HG02970 (cell line): ENCODE results near the gene BCAS1.

ENCODE experiments used
- ATAC-seq: cut with Tn5 transposase; IDR thresholded peaks from one replicate; pipeline ENCODE4 v1.9.1; 2021; ENCODE audit warnings: mild to moderate bottlenecking, moderate library complexity, moderate number of reproducible peaks; ENCODE audit not compliant: unreplicated experiment, low FRiP score

Gene BCAS1

DNA sequence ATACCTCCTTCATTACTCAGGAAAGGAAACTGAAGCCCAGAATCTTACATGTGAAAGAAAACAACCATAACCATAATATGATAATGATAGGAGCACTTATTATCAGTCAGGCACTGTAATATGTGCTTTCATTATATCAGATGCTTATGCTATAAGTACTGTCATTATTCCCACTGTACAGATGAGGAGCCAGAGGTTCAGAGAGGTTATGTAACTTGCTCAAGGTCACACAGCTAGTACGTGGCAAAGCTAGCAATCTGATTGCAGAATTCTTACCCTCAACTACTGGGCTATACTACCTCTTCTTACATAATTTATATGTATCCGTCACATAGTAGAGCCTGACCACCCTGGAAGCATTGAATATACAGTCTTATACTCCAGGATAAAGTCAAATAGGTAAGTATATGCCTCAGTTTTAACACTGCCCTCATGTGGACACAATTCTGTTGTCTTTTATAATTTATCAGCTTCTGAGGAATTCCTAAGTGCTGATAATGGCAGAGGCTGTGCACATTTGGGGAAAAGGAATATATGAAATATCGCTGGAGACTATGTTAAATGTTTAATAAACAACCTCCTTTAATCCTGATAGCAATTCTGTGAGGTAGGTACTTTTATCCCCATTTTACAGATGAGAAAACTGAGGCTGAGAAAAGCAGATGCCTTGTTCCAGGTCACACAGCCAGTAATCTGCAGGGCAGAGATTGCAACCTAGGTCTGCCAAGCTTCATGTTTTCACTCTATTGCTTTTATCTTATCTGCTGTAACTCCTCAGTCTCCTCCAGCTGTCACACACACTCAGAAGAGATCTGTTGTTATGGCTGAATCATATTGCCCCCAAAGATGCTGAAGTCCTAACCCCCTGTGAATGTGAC lies 13.4 kb downstream of the BCAS1 start:
- no peak for ATAC-seq

DNA sequence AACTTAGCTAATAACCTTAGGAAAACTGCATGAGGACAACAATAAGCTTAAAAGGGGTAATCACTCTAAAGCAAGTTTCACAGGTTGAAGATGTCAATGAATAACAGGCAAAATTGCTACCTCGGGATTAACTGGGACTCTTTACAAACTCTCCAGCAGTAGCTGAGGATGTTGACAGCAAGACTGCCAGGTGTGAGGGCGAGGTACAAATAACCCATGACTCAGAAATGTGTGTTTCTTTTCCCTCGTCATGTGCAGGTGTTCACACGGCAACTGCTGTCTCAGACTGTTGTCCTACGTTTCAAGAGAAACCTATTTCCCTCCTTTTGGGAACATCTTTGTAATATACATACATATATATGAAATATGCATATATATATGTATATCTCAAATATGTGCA lies 15.9 kb downstream of the BCAS1 start:
- no peak for ATAC-seq

DNA sequence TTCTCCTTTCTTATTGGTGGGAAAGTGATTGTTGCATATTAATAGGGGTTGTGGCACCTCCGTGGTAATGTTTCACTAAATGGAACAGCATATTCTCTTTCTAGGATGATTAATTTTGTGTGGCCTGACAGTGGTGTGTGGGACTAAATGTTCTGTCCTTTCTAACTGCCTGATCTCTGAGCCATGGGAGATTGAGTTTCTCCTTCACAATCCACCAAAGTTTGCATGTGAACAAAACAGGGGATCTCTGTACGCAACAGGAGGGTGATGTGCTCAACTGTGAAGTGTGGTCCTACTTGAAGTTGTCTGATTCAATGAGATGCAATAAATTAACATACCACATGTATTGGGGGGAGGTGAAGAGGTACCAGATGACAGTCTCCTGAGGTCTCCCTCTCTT lies 19.3 kb downstream of the BCAS1 start:
- ATAC-seq = no peak

DNA sequence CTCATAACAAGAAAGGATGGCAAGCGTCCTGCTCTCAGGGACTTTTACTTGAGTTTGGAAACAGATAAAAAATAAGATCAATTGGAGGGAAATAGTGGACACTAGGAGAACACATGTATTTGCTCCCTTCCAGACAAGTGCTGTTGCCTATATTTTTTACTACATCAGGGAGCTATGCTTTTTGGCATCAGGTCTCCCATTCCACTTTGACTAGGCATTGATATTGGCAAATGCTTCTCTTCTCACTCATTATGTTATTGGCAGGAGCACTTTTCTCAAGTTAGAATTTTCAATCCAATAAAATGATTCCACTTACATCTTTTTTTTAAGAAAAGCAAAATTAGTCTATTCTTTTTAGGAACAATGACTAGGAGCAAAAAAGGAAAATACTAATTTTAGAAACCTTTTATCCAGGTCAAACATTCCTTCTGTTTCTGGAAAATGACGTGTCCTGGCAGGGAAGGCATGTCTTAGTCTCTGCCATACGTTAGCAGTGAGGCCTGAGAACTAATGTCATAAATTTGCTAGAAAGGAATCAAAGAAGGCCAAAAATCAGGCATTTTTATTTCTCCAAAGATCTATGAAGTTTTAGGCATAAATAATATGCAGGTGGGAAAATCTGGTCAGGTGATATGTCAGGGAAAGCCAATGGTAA lies 21.4 kb downstream of the BCAS1 start:
- no peak for ATAC-seq

DNA sequence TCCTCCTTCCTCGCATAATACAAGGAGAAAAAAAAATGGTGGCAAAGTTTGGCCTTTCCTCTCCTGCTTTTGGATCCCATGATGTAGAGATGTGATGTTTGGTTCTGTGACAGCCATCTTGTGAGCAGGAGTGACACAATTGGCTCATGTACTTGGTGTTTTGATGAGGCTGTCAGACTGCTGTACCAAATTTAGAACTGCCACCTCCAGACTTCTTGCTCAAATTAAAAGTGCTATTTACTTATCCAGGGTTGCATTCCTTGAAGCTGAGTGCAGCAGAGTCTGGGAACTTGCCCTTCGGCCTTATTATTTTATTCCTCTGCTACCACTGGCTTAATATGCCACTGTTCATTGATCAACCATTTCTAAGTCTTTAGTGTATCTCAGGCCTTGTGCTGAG lies 21.9 kb downstream of the BCAS1 start:
- ATAC-seq = no peak

DNA sequence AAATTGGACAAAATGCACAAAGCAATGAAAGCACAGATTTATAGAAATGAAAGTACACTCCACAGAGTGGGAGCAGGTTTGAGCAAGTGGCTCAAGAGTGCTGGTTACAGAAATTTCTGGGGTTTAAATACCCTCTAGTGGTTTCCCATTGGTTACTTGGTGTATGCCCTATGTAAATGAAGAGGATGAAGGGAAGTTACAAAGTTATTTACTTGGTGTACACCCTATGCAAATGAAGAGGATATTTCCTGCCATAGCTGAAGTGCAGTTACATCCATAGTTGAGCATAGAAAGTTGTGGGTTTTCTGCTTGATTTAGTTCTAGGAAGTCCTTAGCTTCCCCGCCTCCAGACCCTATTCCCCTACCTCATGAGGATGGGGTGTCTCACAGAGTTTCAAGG lies 22.7 kb downstream of the BCAS1 start:
- ATAC-seq = no peak

DNA sequence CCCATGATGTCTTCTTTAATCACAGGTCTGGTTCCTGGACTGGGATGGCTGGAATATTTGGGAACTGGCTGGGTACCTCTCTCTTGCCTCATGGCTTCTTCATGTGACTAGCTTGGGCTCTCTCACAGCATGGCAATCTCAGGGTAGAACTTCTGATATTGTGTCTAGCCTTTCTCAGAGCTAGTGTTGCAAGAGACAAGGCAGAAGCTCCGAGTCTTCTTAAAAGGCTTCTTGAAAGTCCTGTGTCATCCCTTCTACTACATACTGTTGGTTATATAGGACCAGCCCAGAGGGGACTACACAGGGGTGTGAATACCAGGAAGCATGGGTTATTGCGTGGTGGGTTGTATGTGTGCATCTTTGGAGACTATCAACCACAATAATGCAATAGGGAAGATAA lies 23.3 kb downstream of the BCAS1 start:
- no peak for ATAC-seq

DNA sequence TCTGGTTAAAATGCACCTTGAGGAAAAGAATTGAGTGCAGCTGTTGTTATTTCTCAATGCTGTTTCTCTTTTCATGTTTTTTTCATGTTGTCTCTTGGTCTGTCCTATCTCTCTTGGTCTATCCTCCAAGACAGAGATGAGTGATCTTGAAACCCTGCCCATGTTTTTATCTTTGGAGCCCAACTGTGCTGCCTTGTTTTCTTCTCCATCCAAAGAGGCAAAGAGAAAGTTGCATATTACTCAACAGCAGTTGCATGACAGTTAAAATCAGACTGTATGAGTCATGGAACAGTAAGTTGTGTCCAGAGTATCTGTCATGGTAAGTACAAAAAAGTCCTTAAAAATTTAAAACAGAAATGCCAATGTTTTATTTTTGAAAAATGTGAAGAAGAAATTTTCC lies 26.2 kb downstream of the BCAS1 start:
- no peak for ATAC-seq

DNA sequence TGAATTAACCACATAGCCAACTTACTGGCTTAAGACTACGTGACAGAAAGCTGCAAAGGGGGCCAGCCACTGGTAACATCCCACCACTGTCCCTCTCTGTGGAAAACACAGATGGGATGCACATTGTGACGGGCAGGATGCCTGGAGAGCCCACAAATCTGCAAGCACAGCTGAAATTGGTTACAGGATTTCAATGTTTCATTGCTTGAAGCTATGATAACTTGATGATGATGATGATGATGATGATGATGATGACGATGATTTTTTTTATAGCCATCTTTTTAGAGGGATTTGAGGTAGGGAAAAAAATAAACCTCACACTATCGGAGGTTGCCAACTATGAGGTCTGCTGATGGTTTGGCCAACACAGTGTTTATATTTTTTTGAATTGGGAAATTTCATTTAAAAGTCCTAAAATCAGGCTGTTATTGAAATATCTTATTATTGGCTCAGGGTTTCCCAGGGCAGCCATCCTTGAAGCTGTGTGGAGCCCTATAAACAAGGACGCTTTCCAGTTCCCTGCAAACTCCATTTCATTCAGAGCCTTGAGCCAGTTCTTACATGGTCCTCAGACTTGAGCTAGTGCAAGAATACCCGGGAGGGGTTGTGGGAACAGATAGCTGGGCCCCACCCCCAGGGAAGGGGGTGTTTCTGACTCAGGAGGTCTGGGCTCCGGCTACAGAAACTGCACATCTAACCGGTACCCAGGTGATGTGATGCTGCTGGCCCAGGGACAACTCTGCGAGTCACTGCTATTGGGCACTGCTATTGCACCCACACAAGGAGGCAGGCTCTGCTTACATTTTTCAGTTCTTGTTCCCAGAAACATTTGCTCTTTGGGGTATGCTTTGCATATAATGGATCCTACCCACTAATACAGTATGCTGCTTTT lies 27.1 kb downstream of the BCAS1 start:
- ATAC-seq = no peak

DNA sequence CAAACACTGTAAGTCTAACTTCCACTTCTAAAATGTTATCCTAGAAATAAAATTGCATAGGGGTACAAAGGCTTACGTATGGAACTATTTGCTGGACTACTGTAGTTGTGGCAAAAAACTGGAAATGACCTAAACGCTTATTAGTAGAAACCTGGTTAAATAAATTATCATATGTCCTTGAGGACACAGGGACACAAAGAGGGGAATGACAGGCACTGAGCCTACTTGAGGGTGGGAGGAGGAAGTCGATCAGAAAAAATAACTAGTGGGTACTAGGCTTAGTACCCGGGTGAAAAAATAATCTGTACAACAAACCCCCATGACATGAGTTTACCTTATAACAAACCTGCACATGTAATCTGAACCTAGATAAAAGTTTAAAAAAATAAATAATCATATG lies 28.4 kb downstream of the BCAS1 start:
- ATAC-seq = no peak

DNA sequence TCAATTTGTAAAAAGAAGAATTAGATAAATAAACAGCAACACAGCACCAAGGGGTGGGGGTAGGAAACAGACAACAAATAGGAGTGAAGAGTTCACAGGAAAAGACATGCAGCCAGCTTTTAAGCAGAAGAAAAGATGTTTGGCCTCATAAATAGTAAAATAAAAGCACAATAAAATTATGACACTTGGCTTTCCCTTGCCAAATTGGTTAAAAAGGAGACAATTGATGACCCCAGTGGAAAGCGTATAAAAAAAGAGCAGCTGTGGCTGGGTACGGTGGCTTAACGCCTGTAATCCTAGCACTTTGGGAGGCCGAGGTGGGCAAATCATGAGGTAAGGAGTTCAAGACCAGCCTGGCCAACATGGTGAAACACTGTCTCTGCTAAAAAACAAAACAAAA lies 29.1 kb downstream of the BCAS1 start:
- ATAC-seq = no peak

DNA sequence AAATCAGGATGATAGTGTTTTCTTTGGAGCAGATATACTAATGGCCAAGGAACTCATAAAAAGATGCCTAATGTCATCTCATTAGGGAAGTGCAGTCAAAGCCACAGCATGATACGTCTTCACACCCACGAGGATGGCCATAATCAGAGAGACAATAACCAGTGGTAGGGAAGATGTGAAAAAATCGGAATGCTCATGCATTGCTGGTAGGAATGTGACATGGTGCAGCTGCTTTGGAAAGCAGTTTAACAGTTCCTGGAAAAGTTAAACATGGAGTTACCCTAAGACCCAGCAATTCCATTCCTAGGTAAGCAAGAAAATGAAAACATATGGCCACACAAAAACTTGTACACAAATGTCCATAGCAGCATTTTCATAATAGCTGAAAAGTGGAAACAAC lies 29.9 kb downstream of the BCAS1 start:
- no peak for ATAC-seq

DNA sequence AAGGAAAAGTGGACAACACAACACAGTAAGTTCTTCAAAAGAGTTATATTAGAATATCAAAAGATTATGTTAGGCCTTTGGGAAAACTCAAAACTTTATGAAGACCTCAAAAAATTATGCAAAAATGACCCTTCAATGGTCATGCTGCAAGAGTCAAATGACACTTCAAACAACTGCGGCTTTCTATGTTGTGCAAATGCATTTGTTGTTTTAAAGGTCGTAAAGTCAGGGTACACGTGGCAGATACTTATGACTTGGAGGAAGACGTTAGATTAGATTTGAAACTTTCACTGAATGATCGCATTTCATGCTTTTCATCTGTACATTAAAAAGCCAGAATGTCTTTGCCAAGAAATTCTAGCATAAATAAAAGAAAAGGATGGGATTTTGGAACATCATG lies 31.4 kb downstream of the BCAS1 start:
- ATAC-seq = no peak

DNA sequence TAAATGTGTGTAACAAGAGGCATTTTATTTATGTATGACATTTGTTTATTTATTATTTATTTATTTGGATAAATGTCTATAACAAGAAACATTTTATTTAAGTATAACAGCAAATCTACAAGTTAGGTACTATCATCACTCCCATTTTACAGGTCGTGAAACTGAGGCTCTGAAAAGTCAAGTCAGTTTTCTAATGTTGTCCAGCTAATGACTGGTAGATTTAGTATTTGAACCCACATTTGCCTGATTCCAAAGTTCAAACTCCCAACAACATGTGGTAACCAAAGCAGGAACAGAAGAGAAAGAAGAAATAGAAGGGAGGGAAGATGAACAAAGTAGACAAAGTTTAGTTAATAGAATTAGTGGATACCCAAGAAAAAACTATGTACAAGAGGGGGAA lies 32.9 kb downstream of the BCAS1 start:
- no peak for ATAC-seq

DNA sequence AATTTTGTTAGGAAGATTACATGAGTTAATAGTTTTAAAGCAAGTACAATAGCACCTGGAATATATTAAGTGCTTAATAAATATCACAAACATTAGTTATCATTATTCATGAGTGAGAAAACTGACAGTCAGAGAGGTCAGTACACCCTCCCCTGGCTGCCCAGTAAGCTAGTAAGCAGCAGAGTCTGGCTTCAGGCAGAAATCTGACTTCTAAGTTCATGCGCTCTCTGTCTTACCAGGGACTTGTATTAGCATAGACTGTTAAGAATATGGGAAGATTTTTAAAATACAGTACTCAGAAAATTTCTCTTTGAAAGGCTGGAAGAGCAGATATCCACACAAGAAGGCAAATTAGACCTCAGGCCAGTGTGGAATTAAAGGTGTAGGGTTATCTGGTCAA lies 40.8 kb downstream of the BCAS1 start:
- no peak for ATAC-seq

DNA sequence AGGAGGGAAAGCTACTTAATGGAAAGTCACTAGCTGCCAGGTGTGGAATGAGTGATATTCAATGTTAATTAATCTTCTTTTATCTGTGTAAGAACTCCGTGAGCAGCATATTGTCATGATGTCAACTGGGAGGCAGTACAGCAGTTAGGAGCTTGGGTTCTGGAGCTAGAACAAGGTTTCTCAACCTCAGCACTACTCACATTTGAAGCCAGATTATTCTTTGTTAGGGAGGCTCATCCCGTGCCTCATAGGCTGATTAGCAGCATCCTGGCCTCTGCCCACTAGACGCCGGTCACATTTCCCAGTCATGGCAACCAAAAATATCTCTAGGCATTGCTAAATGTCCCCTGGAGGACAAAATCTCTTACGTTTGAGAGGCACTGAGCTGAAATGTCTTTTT lies 41.2 kb downstream of the BCAS1 start:
- ATAC-seq = no peak

DNA sequence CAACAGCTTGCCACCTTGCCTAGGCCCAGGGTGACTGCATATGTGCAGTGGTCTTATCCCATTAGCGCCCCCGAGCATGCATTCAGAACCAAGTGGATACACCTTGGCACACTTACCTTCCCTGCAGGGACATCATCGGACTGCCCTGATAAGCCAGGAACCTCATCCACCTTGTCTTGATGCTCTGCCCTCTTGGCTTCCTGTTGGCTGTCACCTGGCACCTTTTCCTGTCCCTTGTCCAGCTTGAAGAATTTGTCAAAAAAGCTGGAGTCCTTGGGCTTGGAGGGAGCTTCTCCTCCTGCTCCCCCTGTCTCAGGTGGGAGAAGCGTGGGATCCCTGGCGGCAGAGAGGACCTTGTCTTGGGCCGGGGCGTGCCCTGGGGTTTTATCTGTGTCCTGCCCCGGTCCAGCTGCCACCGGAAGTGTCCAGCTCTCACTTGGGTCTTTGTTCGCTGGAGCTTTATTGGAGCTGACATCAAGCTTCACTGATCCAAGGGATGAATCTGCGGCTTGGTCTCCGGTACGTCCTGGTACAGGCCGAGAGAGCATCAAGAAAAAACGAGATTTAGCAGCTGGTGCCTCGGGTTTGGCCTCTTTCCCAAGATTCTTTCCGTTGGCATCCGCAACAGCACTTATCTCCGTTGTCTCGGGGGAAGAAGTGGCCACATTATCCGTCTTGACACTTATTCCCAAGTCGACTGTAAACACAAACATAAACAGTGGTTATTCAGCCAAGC lies 42.0 kb downstream of the BCAS1 start:
- ATAC-seq = no peak

DNA sequence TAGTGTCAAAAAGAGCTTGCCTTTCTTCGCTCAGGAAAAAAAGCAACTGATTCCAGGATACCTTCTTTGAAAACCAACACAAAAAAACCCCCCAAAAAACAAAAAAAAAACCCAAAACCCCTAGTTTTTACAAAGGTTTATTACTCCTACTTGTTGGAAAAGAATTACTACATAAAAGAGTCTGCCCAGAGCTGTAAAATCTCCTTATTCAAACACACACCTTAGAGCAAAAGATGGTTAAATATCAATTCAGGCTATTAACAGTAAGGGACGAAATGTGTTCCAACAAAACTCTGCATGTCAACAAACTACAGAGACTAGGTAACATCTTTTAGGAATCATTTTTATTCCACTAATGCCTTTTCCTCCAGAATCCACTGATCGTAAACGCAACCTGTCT lies 42.7 kb downstream of the BCAS1 start:
- ATAC-seq = no peak

DNA sequence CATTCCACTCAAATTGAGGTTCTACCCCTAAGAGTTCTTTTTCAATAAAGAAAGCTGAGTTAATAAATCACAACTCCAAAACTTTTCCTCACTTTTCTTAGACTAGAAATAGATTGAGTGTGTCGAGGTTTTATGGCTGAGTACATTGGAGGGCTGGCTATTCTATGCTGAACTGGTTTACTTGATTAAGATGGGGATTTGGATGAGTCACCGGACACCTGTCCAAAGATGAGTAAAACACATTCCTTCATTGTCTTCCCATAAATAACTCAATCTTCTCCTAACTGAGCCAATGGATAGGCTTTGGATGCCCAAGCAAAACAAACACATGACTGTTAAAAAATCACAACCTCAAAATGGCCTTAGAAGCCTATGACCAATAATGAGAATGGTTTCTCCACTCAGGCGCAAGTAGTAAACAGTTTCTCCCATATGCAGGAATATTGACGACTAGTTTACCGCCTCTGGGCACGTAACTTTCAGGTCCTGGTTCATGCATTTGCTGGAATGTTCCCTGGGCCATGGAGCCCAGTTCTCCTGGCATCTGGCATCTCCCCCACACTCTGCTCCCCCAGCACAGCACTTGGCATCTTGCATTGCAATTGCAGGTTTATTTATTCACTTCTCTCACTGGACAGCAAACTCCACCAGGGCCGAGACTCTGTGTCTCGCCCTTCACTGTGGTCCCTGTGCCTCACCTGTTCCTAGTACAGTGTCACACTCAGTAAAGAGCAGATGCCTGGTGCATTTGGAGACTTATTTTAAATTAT lies 43.9 kb downstream of the BCAS1 start:
- no peak for ATAC-seq

DNA sequence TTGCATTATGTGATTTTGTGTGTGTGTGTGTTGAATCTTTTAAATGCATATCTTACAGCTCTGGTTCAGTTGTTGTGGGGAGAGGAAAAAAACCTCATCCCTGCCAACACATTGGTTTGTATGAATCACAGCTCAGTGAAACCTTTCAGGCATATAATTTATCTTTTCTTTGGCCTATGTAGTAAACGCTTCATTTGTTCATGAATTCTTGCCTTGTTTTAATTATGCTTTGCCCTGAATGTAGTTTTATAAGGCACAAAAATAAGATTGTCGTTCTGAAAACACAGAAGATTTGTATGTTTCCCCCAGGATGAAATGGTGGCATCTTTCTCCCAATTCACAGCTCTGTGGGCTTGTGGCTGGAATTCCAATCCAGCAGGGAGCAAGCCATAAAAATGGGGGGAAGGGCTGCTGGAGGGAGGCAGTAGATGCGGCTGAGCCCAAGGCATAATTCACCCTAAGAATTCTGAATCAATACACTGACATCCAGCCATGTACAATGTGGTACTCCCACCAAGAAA lies 45.1 kb downstream of the BCAS1 start:
- no peak for ATAC-seq
